ENCODE data around the gene RPGRIP1L.

DNA sequence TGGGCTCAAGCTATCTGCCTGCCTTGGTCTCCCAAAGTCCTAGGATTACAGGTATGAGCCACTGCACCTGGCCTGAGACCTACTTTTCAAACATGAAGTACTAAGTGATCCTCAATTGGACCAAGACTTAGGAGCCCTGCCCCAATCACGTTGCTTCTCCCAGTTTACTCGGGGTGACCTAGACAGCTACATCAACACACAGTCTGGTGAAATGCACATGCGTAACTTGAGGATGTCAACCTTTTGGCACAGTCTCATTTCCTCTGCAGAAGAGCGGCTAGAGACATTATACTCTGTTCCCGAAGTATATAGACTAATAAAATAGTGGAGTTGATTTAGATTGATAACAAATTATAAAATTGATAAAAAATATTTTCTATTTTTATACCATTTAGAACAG is 17.4 kb upstream of the RPGRIP1L start:
- TF ChIP-seq, protein P1, sequence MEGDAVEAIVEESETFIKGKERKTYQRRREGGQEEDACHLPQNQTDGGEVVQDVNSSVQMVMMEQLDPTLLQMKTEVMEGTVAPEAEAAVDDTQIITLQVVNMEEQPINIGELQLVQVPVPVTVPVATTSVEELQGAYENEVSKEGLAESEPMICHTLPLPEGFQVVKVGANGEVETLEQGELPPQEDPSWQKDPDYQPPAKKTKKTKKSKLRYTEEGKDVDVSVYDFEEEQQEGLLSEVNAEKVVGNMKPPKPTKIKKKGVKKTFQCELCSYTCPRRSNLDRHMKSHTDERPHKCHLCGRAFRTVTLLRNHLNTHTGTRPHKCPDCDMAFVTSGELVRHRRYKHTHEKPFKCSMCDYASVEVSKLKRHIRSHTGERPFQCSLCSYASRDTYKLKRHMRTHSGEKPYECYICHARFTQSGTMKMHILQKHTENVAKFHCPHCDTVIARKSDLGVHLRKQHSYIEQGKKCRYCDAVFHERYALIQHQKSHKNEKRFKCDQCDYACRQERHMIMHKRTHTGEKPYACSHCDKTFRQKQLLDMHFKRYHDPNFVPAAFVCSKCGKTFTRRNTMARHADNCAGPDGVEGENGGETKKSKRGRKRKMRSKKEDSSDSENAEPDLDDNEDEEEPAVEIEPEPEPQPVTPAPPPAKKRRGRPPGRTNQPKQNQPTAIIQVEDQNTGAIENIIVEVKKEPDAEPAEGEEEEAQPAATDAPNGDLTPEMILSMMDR (IDR thresholded peaks at IDR 0.05) = no peak
- TF ChIP-seq POLR2A (IDR thresholded peaks at IDR 0.05) = no peak
